ENCODE results near the gene RASAL1. TPM values are rescaled to one million over a fixed set of nuclear protein-coding genes. Genes with fewer than 3 reads are reported as not detected.

The RASAL1 gene
- total RNA-seq, 1 donor from 2014 or later, result 0.21 TPM

GRCh38 chr12:113157218-113157859 lies 21.8 kb upstream of the RASAL1 start:
- H3K9me3 Mint-ChIP-seq (ENCODE audit: unreplicated experiment), result no peaks in the 10 kb centered on the region
- no peak overlapping the region for H3K4me3 Mint-ChIP-seq (ENCODE audit: unreplicated experiment)
- H3K27ac Mint-ChIP-seq (ENCODE audit: unreplicated experiment), result no peak overlapping the region
- H3K4me1 Mint-ChIP-seq (ENCODE audit: unreplicated experiment), result peaks cover 2% of the 10 kb centered on the region
- peaks cover 20% of the 10 kb centered on the region for H3K36me3 Mint-ChIP-seq (ENCODE audit: low read depth, unreplicated experiment)
- H3K27me3 Mint-ChIP-seq (ENCODE audit: unreplicated experiment), result peaks cover 7% of the 10 kb centered on the region
- no peak for DNase-seq (ENCODE audit: low spot score)
- TF ChIP-seq CTCF (IDR thresholded peaks at IDR 0.05; ENCODE audit: unreplicated experiment), result no peak

- DNase-seq (ENCODE audit: low spot score), result no peak
- no peak overlapping the region for H3K4me3 Mint-ChIP-seq (ENCODE audit: unreplicated experiment)
- no peak for TF ChIP-seq CTCF (IDR thresholded peaks at IDR 0.05; ENCODE audit: unreplicated experiment)
- no peak overlapping the region for H3K27ac Mint-ChIP-seq (ENCODE audit: unreplicated experiment)
- H3K4me1 Mint-ChIP-seq (ENCODE audit: unreplicated experiment), result peaks cover 6% of the 10 kb centered on the region
- no peaks in the 10 kb centered on the region for H3K9me3 Mint-ChIP-seq (ENCODE audit: unreplicated experiment)
- H3K27me3 Mint-ChIP-seq (ENCODE audit: unreplicated experiment), result peaks cover 11% of the 10 kb centered on the region
- H3K36me3 Mint-ChIP-seq (ENCODE audit: low read depth, unreplicated experiment), result peaks cover 24% of the 10 kb centered on the region
Observed at GRCh38 chr12:113155646-113156045, 20.1 kb upstream of the RASAL1 start.

- peaks cover 24% of the 10 kb centered on the region for H3K36me3 Mint-ChIP-seq (ENCODE audit: low read depth, unreplicated experiment)
- no peaks in the 10 kb centered on the region for H3K9me3 Mint-ChIP-seq (ENCODE audit: unreplicated experiment)
- H3K27ac Mint-ChIP-seq (ENCODE audit: unreplicated experiment), result no peak overlapping the region
- no peak for TF ChIP-seq CTCF (IDR thresholded peaks at IDR 0.05; ENCODE audit: unreplicated experiment)
- peaks cover 15% of the 10 kb centered on the region for H3K27me3 Mint-ChIP-seq (ENCODE audit: unreplicated experiment)
- DNase-seq (ENCODE audit: low spot score), result no peak
- H3K4me1 Mint-ChIP-seq (ENCODE audit: unreplicated experiment), result peaks cover 6% of the 10 kb centered on the region
- no peak overlapping the region for H3K4me3 Mint-ChIP-seq (ENCODE audit: unreplicated experiment)
Observed at GRCh38 chr12:113155060-113155459, 19.5 kb upstream of the RASAL1 start.

GRCh38 chr12:113154351-113154973 lies 18.9 kb upstream of the RASAL1 start:
- peak; percentile 53 for DNase-seq (ENCODE audit: low spot score)
- Mint-ChIP-seq H3K27ac (ENCODE audit: unreplicated experiment) (no peak overlapping the region), H3K36me3 (ENCODE audit: low read depth, unreplicated experiment) (peaks cover 22% of the 10 kb centered on the region), H3K4me3 (ENCODE audit: unreplicated experiment) (no peak overlapping the region), H3K9me3 (ENCODE audit: unreplicated experiment) (no peaks in the 10 kb centered on the region), H3K27me3 (ENCODE audit: unreplicated experiment) (peaks cover 15% of the 10 kb centered on the region), H3K4me1 (ENCODE audit: unreplicated experiment) (peaks cover 6% of the 10 kb centered on the region)
- TF ChIP-seq CTCF (IDR thresholded peaks at IDR 0.05; ENCODE audit: unreplicated experiment), result no peak

All from endothelial cell (in vitro differentiated cells).